DOHH2 (cell line): ENCODE data around the gene NEK10.

Source experiments
- CTCF ChIP-seq: fragments of 200-600 bp; sonication (generic); IDR thresholded peaks from one replicate; pipeline ENCODE4 v1.5.1; 2014; ENCODE audit warnings: antibody characterized with exemption, mild to moderate bottlenecking, low read depth, low read length; ENCODE audit not compliant: poor library complexity, severe bottlenecking
- EZH2phosphoT487 ChIP-seq: fragments of 200-600 bp; sonication (generic); IDR thresholded peaks from 2 replicates; pipeline ENCODE4 v1.6.1; 2017; ENCODE audit warnings: borderline replicate concordance, mild to moderate bottlenecking, antibody characterized with exemption, low read length, moderate library complexity, mixed read lengths

- TF ChIP-seq CTCF (no peak), EZH2phosphoT487 (no peak)
Measured at GRCh38 chr3:27302891-27303290, 66.3 kb downstream of the NEK10 start.
